HG03039 (cell line): Measurements from ENCODE around the gene ZNF595.
"Not testable (repeated sequence)": the region's sequence is repeated elsewhere in the genome, so short reads cannot be mapped to it uniquely, and the experiment has no call there.

Experiments used
- ATAC-seq: cut with Tn5 transposase; IDR thresholded peaks from one replicate; pipeline ENCODE4 v1.9.1; 2021; ENCODE audit warnings: mild to moderate bottlenecking, moderate library complexity; ENCODE audit not compliant: unreplicated experiment

ZNF595 gene

DNA sequence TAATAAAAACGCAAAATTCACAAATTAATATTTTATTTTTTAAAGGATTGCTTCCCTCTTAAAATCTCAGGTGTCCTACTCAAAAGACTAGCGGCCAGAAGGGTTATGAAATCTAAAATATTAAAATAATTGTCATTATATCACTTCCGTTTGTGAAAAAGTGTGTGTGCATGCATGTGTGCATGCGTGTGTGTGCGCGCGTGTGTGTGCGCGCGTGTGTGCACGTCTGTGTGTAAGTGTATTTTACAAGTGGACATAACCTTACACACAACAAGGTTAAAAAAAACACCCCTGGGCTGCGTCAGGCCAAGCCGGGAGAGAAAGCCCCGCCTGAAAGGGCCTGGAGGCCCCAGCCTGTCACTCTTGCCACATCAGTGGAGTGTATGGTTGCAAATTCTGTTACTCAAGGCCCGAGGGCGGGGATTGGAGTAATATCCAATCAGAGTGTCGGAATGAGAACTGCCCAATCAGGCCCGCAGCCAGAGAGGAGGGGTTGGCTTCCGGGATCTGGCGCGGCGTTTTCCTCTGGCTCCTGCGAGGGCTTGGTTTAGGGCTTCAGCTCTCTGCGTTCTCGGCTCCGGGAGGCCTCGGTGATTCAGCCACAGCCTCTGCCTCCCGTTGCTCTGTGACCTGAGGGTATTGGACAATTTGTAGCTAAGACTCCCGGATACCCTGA, at the start of gene ZNF595:
ZNF595 (plus strand) TSS at position 518 of the 676 bp plus-strand sequence. CDS start 168 bp downstream, outside the sequence.
- not testable (repeated sequence) for ATAC-seq

DNA sequence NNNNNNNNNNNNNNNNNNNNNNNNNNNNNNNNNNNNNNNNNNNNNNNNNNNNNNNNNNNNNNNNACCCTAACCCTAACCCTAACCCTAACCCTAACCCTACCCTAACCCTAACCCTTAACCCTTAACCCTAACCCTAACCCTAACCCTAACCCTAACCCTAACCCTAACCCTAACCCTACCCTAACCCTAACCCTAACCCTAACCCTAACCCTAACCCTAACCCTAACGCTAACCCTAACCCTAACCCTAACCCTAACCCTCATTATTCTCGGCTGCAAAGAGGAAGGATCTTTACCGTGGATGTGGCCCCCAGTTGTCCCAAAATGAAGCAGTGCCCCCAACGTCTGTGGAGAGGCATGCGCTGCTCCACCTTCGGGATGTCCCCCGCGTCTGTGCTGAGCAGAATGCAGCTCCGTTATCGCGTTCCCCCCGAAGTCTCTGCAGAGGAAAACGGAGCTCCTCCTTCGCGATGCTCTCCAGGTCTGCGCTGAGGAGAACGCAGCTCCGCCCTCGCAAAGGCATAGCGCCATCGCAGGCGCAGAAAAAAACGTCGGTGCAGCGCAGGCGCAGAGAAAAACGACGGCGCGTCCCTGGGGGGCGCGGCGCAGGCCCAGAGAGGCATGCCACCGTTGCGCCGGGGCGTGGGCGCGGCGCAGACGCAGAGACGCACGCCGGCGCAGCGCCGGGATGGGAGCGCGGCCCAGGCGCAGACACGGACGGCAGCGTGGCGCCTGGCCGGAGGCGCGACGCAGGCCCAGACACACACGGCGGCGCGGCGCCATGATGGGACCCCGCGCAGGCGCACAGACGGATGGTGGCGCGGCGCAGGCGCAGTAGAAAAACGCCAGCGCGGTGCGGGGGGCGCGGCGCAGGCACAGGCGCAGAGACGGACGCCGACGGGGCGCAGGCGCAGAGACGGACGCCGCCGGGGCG, 42.9 kb upstream of the ZNF595 start:
- not testable (repeated sequence) for ATAC-seq

DNA sequence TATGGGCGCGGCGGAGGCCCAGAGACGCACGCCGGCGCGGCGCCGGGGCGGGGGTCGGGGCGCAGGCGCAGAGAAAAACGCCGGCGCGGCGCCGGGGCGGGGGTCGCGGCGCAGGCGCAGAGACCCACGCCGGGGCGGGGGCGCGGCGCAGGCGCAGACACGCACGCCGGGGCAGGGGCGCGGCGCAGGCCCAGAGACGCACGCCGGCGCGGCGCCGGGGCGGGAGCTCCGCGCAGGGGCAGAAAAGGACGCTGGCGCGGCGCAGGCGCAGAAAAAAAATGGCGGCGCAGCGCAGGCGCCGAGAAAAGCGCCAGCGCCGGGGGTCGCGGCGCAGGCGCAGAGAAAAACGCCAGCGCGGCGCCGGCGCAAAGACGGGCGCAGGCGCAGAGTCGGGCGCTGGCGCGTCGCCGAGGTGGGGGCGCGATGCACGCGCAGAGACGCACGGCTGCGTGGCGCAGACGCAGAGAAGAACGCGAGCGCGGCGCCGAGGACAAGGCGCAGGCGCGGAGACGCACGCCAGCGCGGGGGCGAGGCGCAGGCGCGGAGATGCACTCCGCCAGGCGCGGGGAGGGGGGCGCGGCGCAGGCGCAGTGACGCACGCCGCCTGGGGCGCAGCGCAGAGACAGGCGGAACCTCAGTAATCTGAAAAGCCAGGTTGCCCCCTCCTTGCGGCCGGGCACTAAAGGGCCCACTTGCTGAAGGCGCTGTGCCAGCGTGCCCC, 41.9 kb upstream of the ZNF595 start:
- ATAC-seq, result not testable (repeated sequence)

DNA sequence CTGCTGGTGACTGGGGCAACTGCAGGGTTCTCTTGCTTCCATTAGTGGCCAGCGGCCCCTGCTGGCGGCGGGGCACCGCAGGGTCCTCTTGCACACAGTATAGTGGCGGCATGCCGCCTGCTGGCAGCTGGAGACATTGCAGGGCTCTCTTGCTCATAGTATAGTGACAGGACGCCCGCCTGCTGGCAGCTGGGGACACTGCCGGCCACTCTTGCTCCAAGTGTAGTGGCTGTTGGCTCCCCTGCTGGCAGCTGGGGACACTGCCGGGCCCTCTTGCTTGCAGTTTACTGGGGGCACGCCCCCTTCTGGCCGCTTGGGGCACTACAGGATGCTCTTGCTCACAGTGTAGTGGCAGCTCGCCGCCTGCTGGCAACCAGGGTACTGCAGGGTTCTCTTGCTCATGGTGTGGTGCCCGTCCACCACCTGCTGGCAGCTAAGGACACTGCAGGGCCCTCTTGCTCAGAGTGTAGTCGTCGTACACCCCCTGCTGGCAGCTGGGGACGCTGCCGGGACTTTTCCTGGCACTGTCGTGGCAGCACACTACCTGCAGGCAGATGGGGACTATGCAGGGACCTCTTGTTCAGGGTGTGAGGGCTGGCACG, 41.2 kb upstream of the ZNF595 start:
- not testable (repeated sequence) for ATAC-seq

DNA sequence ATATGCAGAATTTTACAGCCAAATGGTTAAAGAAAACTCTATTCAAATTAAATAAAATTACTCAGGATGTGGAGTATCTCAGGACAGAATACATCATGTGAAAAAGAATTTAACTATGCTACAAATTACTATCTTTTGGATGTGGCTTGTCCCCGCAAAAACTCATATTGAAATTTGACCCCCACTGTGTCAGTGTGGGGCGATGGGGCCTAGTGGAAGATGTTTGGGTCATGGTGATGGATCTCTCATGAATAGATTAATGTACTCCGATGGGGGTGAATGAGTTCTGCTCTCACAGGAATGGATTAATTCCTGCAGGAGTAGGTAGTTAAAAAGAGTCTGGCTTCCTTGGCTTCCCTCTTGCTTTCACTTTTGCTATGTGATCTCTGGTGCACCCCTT, 35.0 kb upstream of the ZNF595 start:
- not testable (repeated sequence) for ATAC-seq

DNA sequence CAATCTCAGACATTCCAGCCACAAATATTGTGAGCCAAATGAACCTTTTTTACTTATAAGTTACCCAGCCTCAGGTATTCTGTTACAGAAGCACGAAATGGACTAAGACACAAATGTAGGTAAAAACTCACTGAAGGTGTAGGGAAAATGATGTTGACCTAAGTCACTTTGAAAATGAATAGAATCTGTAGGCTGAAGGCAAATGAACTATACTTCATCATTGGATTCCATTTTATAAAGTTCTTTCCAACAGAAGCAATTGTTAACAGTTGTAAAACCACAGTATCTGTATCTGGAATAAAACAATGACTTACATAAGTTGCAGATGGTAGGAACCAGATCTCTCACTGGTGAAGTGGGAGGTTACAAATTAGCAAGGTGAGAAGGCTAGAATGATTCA, 34.5 kb upstream of the ZNF595 start:
- ATAC-seq, result not testable (repeated sequence)

DNA sequence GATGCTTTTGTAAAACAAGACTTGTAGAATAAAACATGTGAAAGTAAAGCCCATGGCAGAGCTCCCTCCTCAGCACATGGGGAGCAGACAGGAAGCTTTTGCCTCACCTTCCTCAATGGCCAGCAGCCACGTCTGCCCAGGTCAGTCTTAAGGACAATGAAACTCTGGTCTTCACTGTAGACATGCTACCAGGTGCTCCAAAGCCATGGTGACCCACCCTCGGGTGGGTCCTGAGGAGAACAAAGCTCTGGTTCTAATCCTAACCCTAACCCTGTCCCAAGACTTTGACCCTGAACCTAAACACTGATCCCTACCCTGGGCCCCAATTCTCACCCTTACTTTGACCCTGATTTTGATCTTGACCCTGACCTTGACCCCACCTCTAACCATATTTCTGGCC, 30.2 kb upstream of the ZNF595 start:
- not testable (repeated sequence) for ATAC-seq

DNA sequence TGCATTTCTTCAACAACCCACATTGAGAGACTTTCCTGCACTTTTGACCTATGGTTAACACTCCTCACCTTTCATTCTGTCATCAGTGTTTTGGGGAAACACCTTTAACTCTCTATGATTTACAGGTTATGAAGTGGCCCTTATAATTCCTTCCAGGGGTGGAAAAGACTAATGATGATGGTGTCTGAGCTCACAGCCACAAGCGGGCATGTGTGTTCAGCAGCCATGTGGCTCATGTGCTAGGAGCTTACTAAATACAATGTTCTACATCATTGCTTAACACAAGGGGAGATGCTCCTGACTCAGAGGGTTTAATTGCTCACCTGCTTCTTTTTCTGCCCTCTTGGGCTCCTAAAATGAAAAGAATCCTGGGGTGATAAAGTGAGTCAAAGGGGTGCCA, 28.8 kb upstream of the ZNF595 start:
- not testable (repeated sequence) for ATAC-seq

DNA sequence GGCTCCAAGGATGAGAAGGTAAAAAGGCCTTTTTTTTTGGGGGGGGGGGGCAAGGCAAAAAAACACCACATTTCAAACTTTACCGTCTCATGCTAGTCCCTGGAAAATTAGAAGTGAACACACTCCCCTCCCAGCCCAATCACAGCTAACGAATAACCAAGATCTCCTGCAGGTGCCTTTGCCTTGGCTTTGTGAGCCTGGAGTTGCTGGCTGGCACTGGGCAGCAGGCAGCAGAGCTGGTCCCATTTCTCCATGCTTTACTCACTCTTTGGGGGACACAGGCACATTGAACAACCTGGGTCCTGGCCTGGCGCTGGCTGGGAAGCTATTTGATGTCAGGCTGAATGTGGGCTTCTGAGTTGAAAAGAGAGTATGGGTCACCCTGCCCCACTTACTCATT, 25.6 kb upstream of the ZNF595 start:
- ATAC-seq, result not testable (repeated sequence)

DNA sequence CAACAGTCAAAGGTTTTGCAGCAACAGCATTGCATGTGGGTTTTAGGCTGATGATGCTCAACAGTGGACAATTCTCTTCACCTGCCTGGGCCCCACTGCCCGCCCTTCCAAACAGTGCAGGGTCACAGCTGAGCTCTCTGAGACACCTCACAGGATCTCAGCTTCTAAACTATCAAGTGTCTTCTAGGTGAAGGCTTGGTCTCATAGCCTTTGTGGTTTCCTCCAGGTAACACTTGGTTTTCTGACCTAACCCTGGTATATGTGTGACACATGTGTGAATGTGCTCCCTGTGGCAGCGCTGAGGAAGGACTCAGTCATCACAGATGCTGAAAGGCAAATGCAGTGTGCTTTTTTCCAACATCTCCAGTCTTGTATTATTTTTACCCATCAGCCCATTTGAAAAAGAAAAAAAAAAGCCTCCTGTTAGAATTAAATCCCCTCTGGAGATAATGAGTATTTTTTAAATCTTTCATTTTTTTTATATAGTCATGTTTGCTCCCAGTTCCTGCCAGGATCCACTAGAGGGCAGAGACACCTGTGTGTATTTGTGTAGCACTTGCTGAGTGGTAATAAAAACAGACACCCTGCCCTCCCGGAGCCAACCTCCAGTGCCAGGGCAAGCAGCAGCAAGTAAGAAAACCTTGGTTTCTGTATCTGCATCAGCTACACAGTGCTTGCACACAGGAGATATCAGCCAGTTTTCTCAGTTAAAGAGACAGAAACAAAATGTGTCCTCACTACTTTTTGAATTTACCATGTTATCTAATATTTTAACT, 24.2 kb upstream of the ZNF595 start:
- ATAC-seq, result not testable (repeated sequence)

DNA sequence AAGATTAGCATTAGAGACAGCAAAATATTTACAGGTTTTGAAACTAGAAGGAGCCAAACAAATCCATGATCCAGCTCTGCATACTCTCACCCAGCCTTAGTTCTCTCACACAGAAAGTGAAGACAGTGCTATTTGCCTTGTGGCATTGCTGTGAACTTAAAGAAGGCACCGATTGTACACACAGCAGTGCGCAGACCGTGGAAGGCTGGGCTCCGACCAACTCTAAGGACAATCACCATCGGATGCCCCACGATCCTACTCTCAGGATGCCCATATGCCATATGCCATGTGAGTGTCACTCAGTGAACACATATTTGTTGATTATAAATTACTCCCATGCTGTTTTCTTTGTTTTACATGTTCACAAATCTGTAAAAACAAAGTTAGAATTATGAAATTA, 19.8 kb upstream of the ZNF595 start:
- ATAC-seq, result not testable (repeated sequence)

DNA sequence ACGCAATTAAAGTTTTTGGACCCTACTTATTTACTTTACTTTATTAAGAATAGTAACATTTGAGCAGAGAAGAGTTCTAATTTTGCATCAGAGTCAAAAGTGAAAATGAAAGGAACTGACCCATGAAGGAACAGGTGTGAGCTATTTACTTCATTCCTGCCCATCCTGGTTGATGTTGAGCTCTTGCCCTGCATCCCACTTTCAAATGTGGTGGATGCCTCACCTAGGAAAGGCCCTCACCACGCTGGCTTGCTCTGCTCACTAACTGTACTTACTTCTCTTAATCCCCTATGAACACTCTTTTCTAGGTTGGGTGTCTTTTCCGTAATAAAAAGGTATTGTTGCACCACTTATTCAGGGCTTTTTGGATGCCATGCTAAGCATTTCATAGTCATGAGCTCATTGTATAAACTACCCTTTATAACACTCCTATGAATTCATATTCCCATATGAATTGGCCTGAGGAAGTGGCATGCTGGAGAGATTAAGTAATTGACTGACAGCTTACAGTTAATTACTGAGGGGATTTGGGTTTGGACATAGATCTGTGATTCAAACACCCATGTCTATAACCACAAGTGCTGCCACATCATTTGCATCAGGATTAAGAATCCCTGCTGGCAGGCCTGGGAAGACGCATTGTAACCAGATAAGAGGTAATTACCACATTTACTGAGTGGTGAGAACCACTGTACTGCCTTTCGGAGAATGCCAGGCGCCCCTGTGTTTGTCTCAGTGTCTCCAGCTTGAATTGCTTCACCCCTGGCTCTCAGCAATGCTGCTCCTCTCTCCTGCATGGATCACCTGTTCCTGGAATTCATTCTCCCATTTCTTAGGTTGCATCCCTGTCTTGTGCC, 16.3 kb upstream of the ZNF595 start:
- not testable (repeated sequence) for ATAC-seq

DNA sequence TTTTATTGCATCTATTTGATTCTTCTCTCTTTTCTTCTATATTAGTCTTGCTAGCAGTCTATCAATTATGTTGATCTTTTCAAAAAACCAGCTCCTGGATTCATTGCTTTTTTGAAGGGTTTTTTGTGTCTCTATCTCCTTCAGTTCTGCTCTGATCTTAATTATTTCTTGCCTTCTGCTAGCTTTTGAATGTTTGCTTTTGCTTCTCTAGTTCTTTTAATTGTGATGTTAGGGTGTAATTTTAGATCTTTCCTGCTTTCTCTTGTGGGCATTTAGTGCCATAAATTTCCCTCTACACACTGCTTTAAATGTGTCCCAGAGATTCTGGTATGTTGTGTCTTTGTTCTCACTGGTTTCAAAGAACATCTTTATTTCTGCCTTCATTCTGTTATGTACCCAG, 14.9 kb upstream of the ZNF595 start:
- not testable (repeated sequence) for ATAC-seq

DNA sequence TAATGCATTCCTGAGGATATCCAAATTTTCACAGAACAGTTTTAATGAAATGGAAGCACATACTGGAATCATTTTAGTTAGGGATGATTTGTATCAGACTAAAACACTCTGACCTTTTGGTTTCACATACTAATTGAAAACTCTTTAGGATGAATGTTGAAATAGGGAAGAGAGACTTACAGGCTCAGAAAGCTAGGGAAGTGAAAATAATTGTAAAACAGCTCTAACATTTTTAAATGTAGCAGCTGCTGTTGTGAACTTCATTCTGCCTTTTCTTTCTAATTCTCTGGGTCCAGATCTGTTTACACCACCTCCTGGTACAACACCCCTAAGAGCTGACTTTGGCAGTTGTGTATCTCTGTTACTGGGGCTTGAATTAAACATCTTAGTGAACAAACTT, 9.7 kb upstream of the ZNF595 start:
- not testable (repeated sequence) for ATAC-seq

DNA sequence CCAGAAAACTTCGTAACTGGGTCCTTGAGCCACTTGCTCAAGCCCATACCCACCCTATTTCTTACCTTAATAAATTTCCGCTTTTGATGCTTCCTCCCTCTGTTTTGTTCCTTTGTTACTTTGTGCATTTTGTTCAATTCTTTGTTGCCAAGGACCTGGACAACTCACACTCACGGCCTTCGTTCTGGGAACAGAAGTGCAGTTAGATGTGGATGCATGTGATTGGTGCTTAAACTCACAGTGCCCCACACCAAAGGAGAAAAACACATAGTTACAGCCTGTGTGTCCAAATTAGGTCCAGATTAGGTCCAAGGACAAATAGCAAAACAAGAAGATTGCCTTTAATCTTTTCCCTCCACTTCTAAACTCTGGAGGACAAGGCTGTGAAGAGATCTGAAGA, 1.9 kb upstream of the ZNF595 start:
- ATAC-seq, result not testable (repeated sequence)

DNA sequence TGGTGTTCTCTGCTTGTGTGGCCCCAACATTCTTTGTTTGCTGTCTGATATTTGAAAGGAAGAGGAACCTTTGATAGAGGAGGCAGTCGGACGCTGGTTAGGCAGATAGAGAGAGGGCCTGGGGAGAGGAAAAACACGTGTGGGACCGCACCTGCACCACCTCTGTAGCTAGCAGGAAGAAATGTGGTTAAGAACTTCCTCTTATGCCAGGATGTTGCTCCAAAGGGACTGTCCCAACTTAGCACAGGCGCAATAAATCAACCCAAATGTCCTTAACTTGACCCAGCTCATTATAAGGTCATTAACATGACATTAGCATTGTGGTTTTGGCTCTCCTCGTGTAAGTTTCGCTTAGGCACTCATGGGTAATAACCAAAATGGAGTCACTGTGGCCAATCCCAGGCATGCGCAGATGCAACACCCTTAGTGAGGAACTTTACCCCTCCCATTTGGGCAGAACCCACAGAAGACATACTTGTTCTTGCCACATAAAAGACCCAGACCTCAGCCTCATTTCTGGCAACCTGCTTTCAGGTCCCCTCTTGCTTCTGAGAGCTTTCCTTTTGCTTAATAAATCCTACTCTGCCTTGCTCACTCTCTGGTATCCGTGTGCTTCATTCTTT, 1.4 kb upstream of the ZNF595 start:
- peak; percentile 67 for ATAC-seq

DNA sequence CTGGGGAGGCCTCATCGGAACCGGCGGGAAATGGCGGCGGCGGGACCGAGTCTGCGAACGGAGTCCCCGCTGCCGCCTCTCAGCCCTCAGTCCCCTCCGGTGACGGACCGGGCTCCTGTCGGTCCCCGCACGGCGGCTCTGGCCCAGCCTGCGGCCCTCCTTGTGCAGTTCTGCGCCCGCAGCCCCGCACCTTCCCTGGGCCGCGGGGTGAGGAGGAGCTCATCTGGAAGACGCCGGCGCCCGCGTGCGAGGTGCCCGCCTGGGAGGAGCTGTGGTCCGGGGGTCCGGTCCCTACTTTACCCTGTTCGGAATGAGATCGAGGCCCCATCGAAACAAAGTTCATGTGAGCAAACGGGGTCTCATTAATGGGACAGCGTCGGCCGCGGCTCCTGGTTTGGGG, 400 bp downstream of the ZNF595 start:
- not testable (repeated sequence) for ATAC-seq

DNA sequence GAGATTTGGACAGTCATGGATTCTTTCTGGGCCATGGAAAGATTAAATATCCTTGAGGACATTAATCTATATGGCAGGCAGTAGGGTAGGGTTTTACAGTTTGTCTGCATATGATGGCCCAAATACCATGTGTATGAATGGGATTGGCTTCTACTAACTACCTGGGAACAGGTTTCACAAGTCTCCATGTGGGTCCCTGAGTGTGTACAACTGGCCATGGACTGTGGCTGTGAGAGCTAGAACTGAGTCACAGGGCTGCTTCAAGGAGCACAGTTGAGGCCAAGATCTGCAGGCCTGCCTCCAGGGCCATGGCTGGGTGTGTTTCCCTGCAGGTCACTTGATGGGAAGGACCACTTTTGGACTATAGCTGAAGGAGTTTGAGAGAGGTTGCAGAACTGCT, 11.6 kb downstream of the ZNF595 start:
- not testable (repeated sequence) for ATAC-seq

DNA sequence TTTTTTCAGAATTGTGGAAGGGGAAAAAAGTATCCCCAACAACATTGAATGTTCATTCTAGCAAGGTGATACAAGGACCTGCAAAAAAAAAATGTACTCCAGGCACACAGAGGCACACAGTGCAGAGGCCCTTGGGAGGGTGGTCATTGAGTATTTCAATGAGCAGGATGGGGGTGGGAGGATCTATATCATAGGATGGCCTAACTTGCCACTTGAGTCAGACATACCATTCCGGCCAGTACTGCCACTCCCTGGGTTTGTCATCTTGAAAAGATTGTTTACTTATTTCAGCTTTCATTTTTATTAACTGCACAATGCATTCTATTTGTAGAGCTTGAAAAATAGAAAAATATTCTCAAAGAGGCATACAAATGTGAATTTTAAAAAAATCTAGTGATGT, 18.7 kb downstream of the ZNF595 start:
- no peak for ATAC-seq
